ENCODE data around the gene INPP5E. TPM values are rescaled to one million over a fixed set of nuclear protein-coding genes. Genes with fewer than 3 reads are reported as not detected.

INPP5E gene
- total and polyA plus RNA-seq, 10 of the 15 experiments (the other 5 are each of a cell fraction or from before 2014, with no cell fraction given), result 0.24 to 16.0 (median 5.3) TPM

GRCh38 chr9:136403915-136404800 is 35.5 kb downstream of the INPP5E start (continued):
- TF ChIP-seq CUX1 (IDR thresholded peaks at IDR 0.05; ENCODE audit: insufficient replicate concordance, low read depth, low read length), result no peak
- no peak; a peak in 1 of 4 replicates for TF ChIP-seq BHLHE40 (IDR thresholded peaks at IDR 0.05; ENCODE audit: borderline replicate concordance in 1 of 2, low read depth in 2 of 2, low read length in 1 of 2)
- no peak for TF ChIP-seq CHD4 (IDR thresholded peaks at IDR 0.05)
- TF ChIP-seq NR2F1 (conservative IDR thresholded peaks at IDR 0.05), result peak; percentile 22; the same call in 1 of the 2 replicates
- peak; percentile 69 for TF ChIP-seq CREM (IDR thresholded peaks at IDR 0.05; ENCODE audit: low read depth)
- TF ChIP-seq GATAD2B (conservative IDR thresholded peaks at IDR 0.05; ENCODE audit: low read depth), result no peak; the same call in none of the 2 replicates

All from GM12878 (cell line).